Measurements from ENCODE around the gene PDZD8.
A peak's percentile ranks its signal among the peaks of the same experiment; 100 is the strongest.

Gene PDZD8

GRCh38 chr10:117273980-117274379 lies 101.3 kb downstream of the PDZD8 start:
- H3K9me3 ChIP-seq = no peaks in the 10 kb centered on the region
- H3K9ac ChIP-seq = no peak overlapping the region
- TF ChIP-seq Cebpa-rat (IDR thresholded peaks at IDR 0.05) = peak; percentile 71; the same call in 1 of the 2 replicates
- H3K36me3 ChIP-seq = no peaks in the 10 kb centered on the region
- H3K4me1 ChIP-seq = no peaks in the 10 kb centered on the region
- H4K20me1 ChIP-seq = no peaks in the 10 kb centered on the region
- H3K27me3 ChIP-seq = no peaks in the 10 kb centered on the region
- no peak overlapping the region for H3K4me2 ChIP-seq
- no peak overlapping the region for H3K27ac ChIP-seq
- no peak overlapping the region for H3K4me3 ChIP-seq

- Histone ChIP-seq H3K27me3 (no peaks in the 10 kb centered on the region), H3K4me2 (no peak overlapping the region)
Observed at GRCh38 chr10:117272195-117273076, 102.8 kb downstream of the PDZD8 start.

DNA sequence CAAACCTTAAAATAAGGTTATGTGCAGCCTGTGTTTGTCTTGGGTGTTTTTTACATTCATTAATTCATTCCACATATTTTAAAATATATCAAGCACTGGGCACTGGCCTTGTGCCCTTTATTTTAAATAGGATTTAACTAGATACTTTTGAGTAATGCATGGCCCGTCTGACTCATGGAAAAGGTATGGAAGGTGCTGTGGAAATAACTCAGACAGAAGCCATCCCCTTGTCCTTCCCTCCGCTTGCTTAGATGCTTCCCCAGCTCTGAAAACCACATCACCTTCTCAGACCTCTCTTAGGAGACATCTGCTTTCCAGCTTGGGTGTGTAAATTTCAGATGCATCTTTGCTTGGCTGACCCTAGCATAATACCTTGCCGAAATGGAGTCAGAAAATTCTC lies 103.8 kb downstream of the PDZD8 start:
- H3K4me1 ChIP-seq = no peaks in the 10 kb centered on the region
- H3K9me3 ChIP-seq = no peaks in the 10 kb centered on the region
- H3K4me2 ChIP-seq = no peak overlapping the region
- no peak overlapping the region for H3K9ac ChIP-seq
- no peak overlapping the region for H3K27ac ChIP-seq
- H4K20me1 ChIP-seq = no peaks in the 10 kb centered on the region
- H3K27me3 ChIP-seq = no peaks in the 10 kb centered on the region
- TF ChIP-seq Cebpa-rat (IDR thresholded peaks at IDR 0.05) = no peak
- H3K36me3 ChIP-seq = no peaks in the 10 kb centered on the region
- no peak overlapping the region for H3K4me3 ChIP-seq

More at GRCh38 chr10:117272195-117273076, 102.8 kb downstream of the PDZD8 start:
- H3K4me1 ChIP-seq = no peaks in the 10 kb centered on the region
- no peak overlapping the region for H3K4me3 ChIP-seq
- H4K20me1 ChIP-seq = no peaks in the 10 kb centered on the region
- H3K9me3 ChIP-seq = no peaks in the 10 kb centered on the region
- no peak overlapping the region for H3K27ac ChIP-seq
- no peak for TF ChIP-seq Cebpa-rat (IDR thresholded peaks at IDR 0.05)
- no peak overlapping the region for H3K9ac ChIP-seq
- no peaks in the 10 kb centered on the region for H3K36me3 ChIP-seq

GRCh38 chr10:117268907-117269306 lies 106.3 kb downstream of the PDZD8 start:
- Histone ChIP-seq H3K4me1 (no peaks in the 10 kb centered on the region), H4K20me1 (no peaks in the 10 kb centered on the region), H3K4me2 (no peak overlapping the region), H3K27ac (no peak overlapping the region), H3K9ac (no peak overlapping the region), H3K4me3 (no peak overlapping the region), H3K9me3 (no peaks in the 10 kb centered on the region), H3K36me3 (no peaks in the 10 kb centered on the region), H3K27me3 (no peaks in the 10 kb centered on the region)
- no peak for TF ChIP-seq Cebpa-rat (IDR thresholded peaks at IDR 0.05)

DNA sequence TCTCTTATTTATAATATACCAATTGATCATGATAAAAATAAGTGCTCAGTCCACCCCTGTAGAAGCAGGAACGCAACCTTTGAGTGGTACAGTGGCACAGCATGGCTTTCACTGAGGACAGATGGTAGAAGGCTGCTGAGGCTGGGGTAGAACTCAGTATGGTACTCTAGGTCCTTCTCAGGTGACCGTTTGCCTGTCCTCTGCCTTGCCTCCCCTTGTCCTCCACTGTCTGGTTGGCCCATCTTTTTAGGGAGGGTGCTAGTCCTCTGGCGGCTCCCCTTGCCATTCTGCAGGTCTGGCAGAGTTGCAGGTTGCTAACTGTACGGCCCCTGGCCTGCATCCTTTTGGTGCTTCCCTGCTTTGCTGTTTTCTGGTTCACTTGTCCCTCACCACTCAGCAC lies 107.0 kb downstream of the PDZD8 start:
- no peak overlapping the region for H3K4me2 ChIP-seq
- H3K27me3 ChIP-seq = no peaks in the 10 kb centered on the region
- H4K20me1 ChIP-seq = no peaks in the 10 kb centered on the region
- TF ChIP-seq Cebpa-rat (IDR thresholded peaks at IDR 0.05) = no peak
- H3K9ac ChIP-seq = no peak overlapping the region
- no peaks in the 10 kb centered on the region for H3K36me3 ChIP-seq
- H3K4me3 ChIP-seq = no peak overlapping the region
- H3K4me1 ChIP-seq = no peaks in the 10 kb centered on the region
- H3K9me3 ChIP-seq = no peaks in the 10 kb centered on the region
- no peak overlapping the region for H3K27ac ChIP-seq

GRCh38 chr10:117266812-117267211 lies 108.4 kb downstream of the PDZD8 start:
- no peaks in the 10 kb centered on the region for H3K4me1 ChIP-seq
- H3K27ac ChIP-seq = no peak overlapping the region
- H3K4me3 ChIP-seq = no peak overlapping the region
- no peaks in the 10 kb centered on the region for H3K27me3 ChIP-seq
- no peaks in the 10 kb centered on the region for H3K36me3 ChIP-seq
- H3K4me2 ChIP-seq = no peak overlapping the region
- H3K9ac ChIP-seq = no peak overlapping the region
- H3K9me3 ChIP-seq = no peaks in the 10 kb centered on the region
- no peak for TF ChIP-seq Cebpa-rat (IDR thresholded peaks at IDR 0.05)
- no peaks in the 10 kb centered on the region for H4K20me1 ChIP-seq

DNA sequence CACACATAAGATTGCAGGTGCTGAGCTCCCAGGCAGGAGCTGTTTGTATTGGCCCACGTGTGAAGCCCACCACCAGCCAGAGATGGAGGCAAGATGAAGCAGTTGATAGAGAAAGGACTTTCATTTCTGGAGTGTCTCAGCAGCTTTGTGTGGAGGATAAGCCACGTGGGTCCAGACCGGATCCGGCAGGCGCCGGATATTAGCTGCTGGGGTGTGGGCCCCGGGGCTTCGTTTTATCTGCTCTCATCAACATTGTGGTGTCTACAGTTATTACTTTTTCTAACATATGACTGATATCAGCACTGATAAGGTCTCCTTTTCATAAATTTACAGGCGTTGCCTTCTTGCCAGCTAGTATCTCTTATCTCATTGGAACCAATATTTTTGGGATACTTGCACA lies 108.8 kb downstream of the PDZD8 start:
- H3K4me1 ChIP-seq = no peaks in the 10 kb centered on the region
- TF ChIP-seq Cebpa-rat (IDR thresholded peaks at IDR 0.05) = no peak

GRCh38 chr10:117264782-117265181 lies 110.5 kb downstream of the PDZD8 start:
- Histone ChIP-seq H3K4me2 (no peak overlapping the region), H3K9me3 (no peaks in the 10 kb centered on the region), H3K4me1 (no peaks in the 10 kb centered on the region), H3K27me3 (no peaks in the 10 kb centered on the region), H3K9ac (no peak overlapping the region), H3K27ac (no peak overlapping the region), H3K4me3 (no peak overlapping the region), H3K36me3 (no peaks in the 10 kb centered on the region), H4K20me1 (no peaks in the 10 kb centered on the region)
- no peak for TF ChIP-seq Cebpa-rat (IDR thresholded peaks at IDR 0.05)

More for the DNA sequence above, 108.8 kb downstream of the PDZD8 start:
- H3K27ac ChIP-seq = no peak overlapping the region
- H3K4me3 ChIP-seq = no peak overlapping the region
- H4K20me1 ChIP-seq = no peaks in the 10 kb centered on the region
- H3K9ac ChIP-seq = no peak overlapping the region
- no peaks in the 10 kb centered on the region for H3K9me3 ChIP-seq
- no peaks in the 10 kb centered on the region for H3K36me3 ChIP-seq
- no peaks in the 10 kb centered on the region for H3K27me3 ChIP-seq
- no peak overlapping the region for H3K4me2 ChIP-seq

DNA sequence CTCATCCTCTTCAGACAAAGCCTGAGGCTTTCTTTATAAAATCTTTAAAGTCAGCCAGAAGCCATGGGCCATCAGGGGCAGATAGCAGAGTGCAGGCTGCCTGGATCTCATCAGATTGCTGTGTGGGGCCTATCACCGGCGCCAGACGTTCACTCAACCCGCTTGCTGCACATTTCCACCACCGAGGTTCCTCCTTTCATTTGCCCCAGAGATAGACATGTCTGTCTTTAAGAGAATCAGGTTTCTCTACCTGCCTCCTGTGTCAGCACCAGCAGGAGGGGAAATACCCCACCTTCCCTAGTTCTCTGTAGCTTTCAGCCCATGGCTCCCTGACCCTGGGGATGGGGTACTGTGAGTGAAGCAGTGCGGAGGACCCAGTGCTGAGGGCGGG lies 112.3 kb downstream of the PDZD8 start:
- H4K20me1 ChIP-seq = no peaks in the 10 kb centered on the region
- H3K27me3 ChIP-seq = no peaks in the 10 kb centered on the region
- H3K36me3 ChIP-seq = no peaks in the 10 kb centered on the region
- H3K4me2 ChIP-seq = no peak overlapping the region
- H3K4me3 ChIP-seq = no peak overlapping the region
- no peak overlapping the region for H3K9ac ChIP-seq
- peaks cover 7% of the 10 kb centered on the region for H3K4me1 ChIP-seq
- no peaks in the 10 kb centered on the region for H3K9me3 ChIP-seq
- no peak for TF ChIP-seq Cebpa-rat (IDR thresholded peaks at IDR 0.05)
- no peak overlapping the region for H3K27ac ChIP-seq

GRCh38 chr10:117262291-117262902 lies 112.8 kb downstream of the PDZD8 start:
- no peaks in the 10 kb centered on the region for H3K9me3 ChIP-seq
- no peak overlapping the region for H3K4me3 ChIP-seq
- no peak overlapping the region for H3K27ac ChIP-seq
- H4K20me1 ChIP-seq = no peaks in the 10 kb centered on the region
- H3K4me2 ChIP-seq = no peak overlapping the region
- H3K36me3 ChIP-seq = no peaks in the 10 kb centered on the region
- no peaks in the 10 kb centered on the region for H3K27me3 ChIP-seq
- TF ChIP-seq Cebpa-rat (IDR thresholded peaks at IDR 0.05) = no peak
- peaks cover 7% of the 10 kb centered on the region for H3K4me1 ChIP-seq
- no peak overlapping the region for H3K9ac ChIP-seq

Data from BLaER1 (cell line).